H1 (cell line): ENCODE data around the gene GALNTL6. TPM values are rescaled to one million over a fixed set of nuclear protein-coding genes. Genes with fewer than 3 reads are reported as not detected.

Source experiments
- CTCF ChIA-PET: fragments of 300-600 bp; sonication (Branson Sonifier 250); formaldehyde crosslinking; loops from one replicate; lab custom pipeline; 2021; ENCODE audit not compliant: partially characterized antibody; lab: Charles Lee
- POLR2A ChIA-PET: fragments of 300-600 bp; sonication (Branson Sonifier 250); formaldehyde crosslinking; loops from one replicate; lab custom pipeline; 2021; ENCODE audit warnings: inconsistent platforms; ENCODE audit not compliant: partially characterized antibody; lab: Charles Lee
- DNase-seq, 2 experiments: peaks; one replicate each; pipeline versions ENCODE4 v3.0.0 to v3.0.0-alpha.2; 2010 to 2022; ENCODE audit warnings: low spot score in 2 of 2, low read depth in 1 of 2, mixed read lengths in 1 of 2
- FAIRE-seq: peaks from 2 replicates; lab custom pipeline; 2011; peaks lifted over from hg19 to GRCh38; lab: Jason Lieb, UNC
- H2AFZ ChIP-seq: 2 replicates; pipeline ENCODE4 v1.8.1; 2012; ENCODE audit warnings: low read length, inconsistent platforms
- H2AK5ac ChIP-seq: 2 replicates; pipeline ENCODE4 v1.6.1; 2013; ENCODE audit warnings: low read depth, low read length
- H2BK120ac ChIP-seq: replicated peaks from 2 replicates; pipeline ENCODE3; 2013; ENCODE audit warnings: low read depth, low read length, inconsistent platforms
- H2BK12ac ChIP-seq: 2 replicates; pipeline ENCODE4 v1.6.1; 2013; ENCODE audit warnings: low read depth, low read length
- H2BK15ac ChIP-seq: 2 replicates; pipeline ENCODE4 v1.6.1; 2013; ENCODE audit warnings: low read length
- H2BK20ac ChIP-seq: 2 replicates; pipeline ENCODE4 v1.6.1; 2013; ENCODE audit warnings: low read length
- H2BK5ac ChIP-seq: 2 replicates; pipeline ENCODE4 v1.6.1; 2013; ENCODE audit warnings: low read depth, low read length
- H3K14ac ChIP-seq: 2 replicates; pipeline ENCODE4 v1.6.1; 2013; ENCODE audit warnings: inconsistent platforms; ENCODE audit not compliant: insufficient read length
- H3K18ac ChIP-seq: 2 replicates; pipeline ENCODE4 v1.6.1; 2013; ENCODE audit warnings: low read length; ENCODE audit errors: extremely low read depth
- H3K23ac ChIP-seq: 2 replicates; pipeline ENCODE4 v1.6.1; 2013; ENCODE audit warnings: inconsistent platforms; ENCODE audit not compliant: insufficient read length
- H3K23me2 ChIP-seq: 2 replicates; pipeline ENCODE4 v1.6.1; 2013; ENCODE audit warnings: low read depth, low read length
- H3K27ac ChIP-seq: 2 replicates; pipeline ENCODE4 v1.6.1; 2011; ENCODE audit warnings: low read depth, low read length, inconsistent platforms
- H3K27me3 ChIP-seq, 4 experiments: replicated peaks in 1 of 4; 1 replicate in 1 of 4; 2 replicates in 3 of 4; pipeline versions ENCODE4 v1.6.1 to v1.8.1; 2011 to 2013; ENCODE audit warnings: low read length in 3 of 4, mild to moderate bottlenecking in 3 of 4, inconsistent platforms in 2 of 4, mixed read lengths in 2 of 4, moderate library complexity in 1 of 4; ENCODE audit not compliant: control insufficient read depth in 3 of 4, insufficient read depth in 3 of 4; ENCODE audit errors: extremely low read depth in 1 of 4
- H3K36me3 ChIP-seq, 4 experiments: 2 replicates each; pipeline versions ENCODE4 v1.6.1 to v1.8.1; 2011 to 2013; ENCODE audit warnings: mild to moderate bottlenecking in 4 of 4, low read length in 3 of 4, moderate library complexity in 2 of 4, control low read depth in 1 of 4, inconsistent platforms in 1 of 4; ENCODE audit not compliant: insufficient read depth in 4 of 4, control insufficient read depth in 2 of 4
- H3K4ac ChIP-seq: replicated peaks from 2 replicates; pipeline ENCODE3; 2013; ENCODE audit warnings: low read length, low read depth, mixed read lengths, inconsistent platforms; ENCODE audit not compliant: insufficient read length
- H3K4me1 ChIP-seq, 4 experiments: replicated peaks in 1 of 4; 1 replicate in 1 of 4; 2 replicates in 3 of 4; pipeline versions ENCODE4 v1.6.1 to v1.8.1; 2011 to 2013; ENCODE audit warnings: low read length in 3 of 4, inconsistent platforms in 2 of 4, mixed read lengths in 1 of 4; ENCODE audit not compliant: insufficient read depth in 4 of 4, control insufficient read depth in 3 of 4
- H3K4me2 ChIP-seq, 2 experiments: 2 replicates each; pipeline versions ENCODE4 v1.6.1 to v1.8.1; 2011 to 2013; ENCODE audit warnings: low read depth in 2 of 2, low read length in 2 of 2, control low read depth in 1 of 2, inconsistent platforms in 1 of 2, mild to moderate bottlenecking in 1 of 2; ENCODE audit not compliant: insufficient read depth in 1 of 2
- H3K4me3 ChIP-seq, 4 experiments: fragments of 200-600, 300-600 bp in 1 of 4; sonication (generic), shearing (Covaris generic), sonication (Bioruptor Twin) in 1 of 4; 2 replicates each; pipeline versions ENCODE4 v1.5.1 to v1.8.1; 2011 to 2016; ENCODE audit warnings: low read length in 4 of 4, low read depth in 3 of 4, control low read depth in 2 of 4, inconsistent platforms in 2 of 4, mild to moderate bottlenecking in 2 of 4, mixed read lengths in 1 of 4, moderate library complexity in 1 of 4; ENCODE audit not compliant: insufficient read depth in 2 of 4; ENCODE audit errors: extremely low read depth in 1 of 4
- H3K56ac ChIP-seq: replicated peaks from 2 replicates; pipeline ENCODE3; 2013; ENCODE audit warnings: low read depth, mild to moderate bottlenecking, mixed read lengths, low read length, inconsistent platforms; ENCODE audit not compliant: insufficient read length
- H3K79me1 ChIP-seq: 2 replicates; pipeline ENCODE4 v1.6.1; 2013; ENCODE audit warnings: low read depth, low read length, control low read depth
- H3K79me2 ChIP-seq, 2 experiments: 2 replicates each; pipeline versions ENCODE4 v1.6.1 to v1.8.1; 2012 to 2013; ENCODE audit warnings: low read length in 2 of 2, mild to moderate bottlenecking in 2 of 2, inconsistent platforms in 1 of 2; ENCODE audit not compliant: insufficient read depth in 2 of 2, control insufficient read depth in 1 of 2
- H3K9ac ChIP-seq, 4 experiments: replicated peaks in 1 of 4; 1 replicate in 1 of 4; 2 replicates in 3 of 4; pipeline versions ENCODE4 v1.6.1 to v1.8.1; 2011 to 2013; ENCODE audit warnings: low read depth in 3 of 4, low read length in 3 of 4, control low read depth in 2 of 4, mild to moderate bottlenecking in 2 of 4, moderate library complexity in 2 of 4, inconsistent platforms in 1 of 4; ENCODE audit errors: extremely low read depth in 1 of 4
- H3K9me3 ChIP-seq, 2 experiments: 2 replicates each; pipeline versions ENCODE4 v1.6.1 to v1.8.1; 2012 to 2013; ENCODE audit warnings: mild to moderate bottlenecking in 2 of 2, moderate library complexity in 2 of 2, control low read depth in 1 of 2, inconsistent platforms in 1 of 2, low read depth in 1 of 2, low read length in 1 of 2, mixed read lengths in 1 of 2; ENCODE audit not compliant: insufficient read depth in 2 of 2
- H4K20me1 ChIP-seq, 2 experiments: replicated peaks in 1 of 2; 2 replicates each; pipeline versions ENCODE3 to v1.8.1; 2011 to 2013; ENCODE audit warnings: inconsistent platforms in 2 of 2, low read length in 2 of 2, mild to moderate bottlenecking in 1 of 2; ENCODE audit not compliant: insufficient read depth in 2 of 2, control insufficient read depth in 1 of 2
- H4K5ac ChIP-seq: 2 replicates; pipeline ENCODE4 v1.6.1; 2013; ENCODE audit warnings: low read length, low read depth, mixed read lengths, inconsistent platforms; ENCODE audit not compliant: insufficient read length
- H4K8ac ChIP-seq: 2 replicates; pipeline ENCODE4 v1.8.0; 2013; ENCODE audit warnings: mild to moderate bottlenecking, moderate library complexity, low read length, inconsistent platforms; ENCODE audit not compliant: insufficient read depth; ENCODE audit errors: extremely low read depth
- H4K91ac ChIP-seq: replicated peaks from 2 replicates; pipeline ENCODE3; 2013; ENCODE audit warnings: low read length, mixed read lengths, inconsistent platforms; ENCODE audit not compliant: insufficient read length
- ATF2 ChIP-seq: IDR thresholded peaks from 2 replicates; pipeline ENCODE4 v1.6.1; 2012; ENCODE audit warnings: low read length, inconsistent platforms
- BACH1 ChIP-seq: IDR thresholded peaks from 2 replicates; pipeline ENCODE4 v1.6.1; 2012; ENCODE audit warnings: low read length, improper control_type of control experiment
- CREB1 ChIP-seq: IDR thresholded peaks from 2 replicates; pipeline ENCODE4 v1.6.1; 2012; ENCODE audit warnings: inconsistent platforms
- GABPA ChIP-seq: IDR thresholded peaks from 2 replicates; pipeline ENCODE4 v1.6.1; 2011; ENCODE audit warnings: mild to moderate bottlenecking, low read length, moderate library complexity, borderline replicate concordance; ENCODE audit not compliant: insufficient read depth
- HDAC2 ChIP-seq, 2 experiments: fragments of 300-600 bp in 1 of 2; sonication (generic) in 1 of 2; IDR thresholded peaks; 2 replicates each; pipeline ENCODE4 v1.6.1; 2011 to 2012; ENCODE audit warnings: low read depth in 2 of 2, low read length in 2 of 2, mild to moderate bottlenecking in 2 of 2, moderate library complexity in 2 of 2, borderline replicate concordance in 1 of 2, inconsistent platforms in 1 of 2
- HDAC6 ChIP-seq: IDR thresholded peaks from one replicate; pipeline ENCODE4 v1.7.1; 2012; ENCODE audit warnings: low read depth, mild to moderate bottlenecking, inconsistent platforms, low read length, moderate library complexity
- MAX ChIP-seq: IDR thresholded peaks from 2 replicates; pipeline ENCODE4 v1.6.1; 2012; ENCODE audit warnings: inconsistent platforms
- NRF1 ChIP-seq: IDR thresholded peaks from 2 replicates; pipeline ENCODE4 v1.6.1; 2011; ENCODE audit warnings: mild to moderate bottlenecking, low read depth, low read length, improper control_type of control experiment
- SAP30 ChIP-seq: fragments of 300-600 bp; sonication (generic); IDR thresholded peaks from 2 replicates; pipeline ENCODE4 v1.7.1; 2012; ENCODE audit warnings: low read length, moderate library complexity, mild to moderate bottlenecking, inconsistent platforms; ENCODE audit not compliant: insufficient read depth, insufficient replicate concordance
- SRF ChIP-seq: IDR thresholded peaks from 2 replicates; pipeline ENCODE4 v1.6.1; 2011; ENCODE audit warnings: mild to moderate bottlenecking, low read depth, low read length, moderate library complexity
- TAF7 ChIP-seq: optimal IDR thresholded peaks from 2 replicates; pipeline ENCODE3; 2011; ENCODE audit warnings: low read depth, mild to moderate bottlenecking, inconsistent platforms, low read length, moderate library complexity, borderline replicate concordance
- TCF12 ChIP-seq: IDR thresholded peaks from 2 replicates; pipeline ENCODE4 v1.6.1; 2011; ENCODE audit warnings: low read depth, mild to moderate bottlenecking, low read length
- polyA plus RNA-seq, 7 experiments: library from polyadenylated mRNA; depleted of rRNA in 3 of 7; stranded (reverse) in 5 of 7; unstranded in 2 of 7; fragments of >200 nt in 5 of 7; fragments of 200-250 nt in 2 of 7; gene quantifications; 1 replicate in 5 of 7; 2 replicates in 1 of 7; 4 replicates in 1 of 7; pipeline versions ENCODE4 v1.2.1 to v1.2.3, GENCODE V29; 2011 to 2013; ENCODE audit warnings: missing spikeins in 2 of 7, mixed read lengths in 2 of 7
- total RNA-seq: library from RNA; stranded (reverse); fragmentation: NEBNext Ultra II Directional; extraction: Animal tissue kit (Norgen Biotek cat#: 25700); gene quantifications from 2 replicates; pipeline ENCODE4 v1.2.1, GENCODE V29; 2021

The GALNTL6 gene
- total and polyA plus RNA-seq, 2 of the 8 experiments (the other 6 are each of a cell fraction or from before 2014, with no cell fraction given): 0.03 to 0.32 TPM

GRCh38 chr4:172245516-172245915 lies 432.3 kb downstream of the GALNTL6 start:
- H3K23me2 ChIP-seq: no peaks in the 10 kb centered on the region
- no peak overlapping the region for H2BK15ac ChIP-seq
- no peak overlapping the region for H4K8ac ChIP-seq
- H3K9me3 ChIP-seq: no peaks in the 10 kb centered on the region
- no peaks in the 10 kb centered on the region for H3K27me3 ChIP-seq
- H4K91ac ChIP-seq: no peak overlapping the region
- no peak overlapping the region for H3K4me2 ChIP-seq
- no peak overlapping the region for H3K23ac ChIP-seq
- no peak overlapping the region for H3K14ac ChIP-seq
- H2BK120ac ChIP-seq: no peak overlapping the region
- H3K79me1 ChIP-seq: no peaks in the 10 kb centered on the region
- no peak overlapping the region for H2AFZ ChIP-seq
- no peaks in the 10 kb centered on the region for H3K4me1 ChIP-seq
- H2BK12ac ChIP-seq: no peak overlapping the region
- no peak overlapping the region for H3K18ac ChIP-seq
- POLR2A ChIA-PET: no interaction called here
- no peak for DNase-seq
- H3K36me3 ChIP-seq: no peaks in the 10 kb centered on the region
- no peak overlapping the region for H3K4ac ChIP-seq
- H2BK20ac ChIP-seq: no peak overlapping the region
- no peaks in the 10 kb centered on the region for H3K79me2 ChIP-seq
- H3K27ac ChIP-seq: no peak overlapping the region
- TF ChIP-seq ATF2: no peak
- TF ChIP-seq TAF7: no peak
- TF ChIP-seq HDAC2 (IDR thresholded peaks at IDR 0.05; ENCODE audit: borderline replicate concordance in 1 of 2, low read depth in 2 of 2, low read length in 2 of 2): no peak
- no peak for TF ChIP-seq BACH1
- no peak for TF ChIP-seq HDAC6
- TF ChIP-seq MAX: no peak
- no peak for TF ChIP-seq CREB1
- no peak for TF ChIP-seq TCF12
- TF ChIP-seq NRF1: no peak
- TF ChIP-seq GABPA: no peak
- TF ChIP-seq SRF: no peak
- TF ChIP-seq SAP30: no peak
- TF ChIP-seq, all 59 proteins: peak for 0
- Histone ChIP-seq H2BK5ac (no peak overlapping the region), H2AK5ac (no peak overlapping the region), H3K9ac (no peak overlapping the region), H4K5ac (no peak overlapping the region), H3K56ac (no peak overlapping the region), H3K4me3 (no peak overlapping the region), H4K20me1 (no peaks in the 10 kb centered on the region)
- CTCF ChIA-PET: interaction anchor here (0.6 kb wide), 1 partner anchor 615 kb away, joined by 3 read pairs; no protein-coding TSS in a partner anchor
- FAIRE-seq: no peak
